GM21423 (cell line): ENCODE results near the gene CYP17A1.
"Not testable (repeated sequence)": the region's sequence is repeated elsewhere in the genome, so short reads cannot be mapped to it uniquely, and the experiment has no call there.

ENCODE experiments used
- ATAC-seq: cut with Tn5 transposase; IDR thresholded peaks from one replicate; pipeline ENCODE4 v1.9.1; 2021; ENCODE audit warnings: mild to moderate bottlenecking, moderate library complexity; ENCODE audit not compliant: unreplicated experiment

The CYP17A1 gene

GRCh38 chr10:102838276-102838927 is 1.2 kb upstream of the CYP17A1 start:
- ATAC-seq, result not testable (repeated sequence)

DNA sequence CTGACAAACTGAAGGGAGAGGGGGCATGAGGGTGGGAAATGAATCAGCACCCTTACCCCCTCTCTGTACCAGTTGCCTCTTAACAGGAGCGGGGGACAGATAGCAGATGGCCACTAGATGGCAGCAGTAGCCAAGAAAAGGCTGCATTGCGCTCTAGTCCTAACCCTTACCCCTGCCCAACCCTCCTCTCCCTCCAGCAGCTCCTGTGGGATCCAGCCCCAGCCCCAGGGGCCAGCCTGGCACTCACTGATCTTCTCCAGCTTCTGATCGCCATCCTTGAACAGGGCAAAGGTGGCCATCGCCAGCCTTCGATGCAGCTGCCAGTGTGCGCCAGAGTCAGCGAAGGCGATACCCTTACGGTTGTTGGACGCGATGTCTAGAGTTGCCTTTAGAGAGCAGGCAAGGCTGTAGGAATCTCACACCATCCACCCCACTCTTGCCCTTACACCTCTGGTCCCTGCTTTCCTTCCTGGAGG is 2.2 kb downstream of the CYP17A1 start:
- no peak for ATAC-seq

DNA sequence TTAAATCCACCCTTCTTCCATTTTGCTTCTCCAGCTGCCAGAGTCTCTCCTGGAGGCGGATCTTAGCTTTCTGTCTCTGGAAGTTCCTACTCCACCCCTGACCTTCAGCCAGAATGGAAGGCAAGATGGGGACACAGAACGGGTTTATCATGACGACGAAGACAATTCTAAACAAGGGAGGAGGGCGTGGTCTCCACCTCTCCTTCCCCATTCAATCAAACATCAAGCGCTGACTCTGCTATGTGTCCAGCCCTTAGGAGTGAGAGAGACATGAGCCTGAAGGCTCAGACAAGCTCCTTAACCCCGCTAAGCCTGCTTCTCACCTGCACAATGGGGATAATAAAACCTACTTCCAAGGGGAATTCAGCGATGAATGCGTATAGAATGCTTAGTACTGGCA is 3.1 kb downstream of the CYP17A1 start:
- ATAC-seq, result no peak

DNA sequence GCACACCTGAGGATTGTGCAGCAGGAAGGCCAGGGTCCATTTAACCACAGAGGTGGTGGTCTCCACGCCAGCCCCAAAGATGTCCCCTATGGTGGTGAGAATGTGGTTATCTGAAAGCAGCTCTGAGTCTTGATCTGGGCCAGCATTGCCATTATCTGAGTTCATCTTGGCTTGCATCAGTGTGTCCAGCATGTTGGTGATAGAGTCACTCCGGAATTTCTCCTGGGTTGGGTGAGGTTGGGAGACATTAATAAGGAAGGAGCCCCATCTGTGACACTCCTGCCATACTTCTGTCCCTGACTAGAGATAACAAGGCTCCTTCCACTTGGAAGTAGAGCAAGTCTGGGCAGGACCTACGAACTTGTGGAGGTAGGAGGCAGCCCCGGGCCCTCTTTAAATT is 4.2 kb downstream of the CYP17A1 start:
- ATAC-seq, result no peak

- ATAC-seq, result no peak
These were observed 5.0 kb downstream of the CYP17A1 start for GRCh38 chr10:102832248-102832647.

DNA sequence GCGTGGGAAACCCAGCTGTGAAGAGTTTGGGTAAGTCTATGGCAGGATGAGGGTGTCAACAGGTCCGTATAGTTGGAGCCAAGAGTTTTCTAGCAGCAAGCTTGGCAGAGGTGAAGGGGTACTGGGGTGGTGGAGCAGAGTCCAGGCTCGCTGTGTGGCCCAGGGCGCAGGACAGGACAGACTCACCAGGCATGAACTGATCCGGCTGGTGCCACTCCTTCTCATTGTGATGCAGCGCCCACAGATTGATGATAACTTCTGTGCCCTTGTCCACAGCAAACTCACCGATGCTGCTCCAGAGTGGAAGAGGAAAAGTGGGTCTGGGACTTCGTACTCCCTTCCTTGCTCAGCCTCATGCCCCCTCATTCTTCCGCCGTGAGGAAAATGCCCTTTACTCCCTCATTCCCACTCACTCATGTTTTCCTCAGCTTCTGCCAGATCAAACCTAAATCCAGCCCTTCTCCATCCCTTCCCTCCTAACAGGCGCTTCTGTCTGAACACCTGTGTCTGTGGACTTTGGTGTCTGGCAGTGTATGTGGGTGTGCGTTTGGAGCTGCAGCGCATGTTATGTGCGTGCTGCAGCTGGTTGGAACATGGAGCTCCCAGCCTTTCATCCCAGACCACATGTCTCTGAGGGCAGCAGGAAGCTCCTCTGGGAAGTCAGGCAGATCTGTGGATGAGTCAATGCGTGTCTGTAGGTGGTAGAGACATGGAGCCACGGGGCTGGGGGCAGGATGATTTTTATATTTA is 5.7 kb downstream of the CYP17A1 start:
- ATAC-seq, result no peak

DNA sequence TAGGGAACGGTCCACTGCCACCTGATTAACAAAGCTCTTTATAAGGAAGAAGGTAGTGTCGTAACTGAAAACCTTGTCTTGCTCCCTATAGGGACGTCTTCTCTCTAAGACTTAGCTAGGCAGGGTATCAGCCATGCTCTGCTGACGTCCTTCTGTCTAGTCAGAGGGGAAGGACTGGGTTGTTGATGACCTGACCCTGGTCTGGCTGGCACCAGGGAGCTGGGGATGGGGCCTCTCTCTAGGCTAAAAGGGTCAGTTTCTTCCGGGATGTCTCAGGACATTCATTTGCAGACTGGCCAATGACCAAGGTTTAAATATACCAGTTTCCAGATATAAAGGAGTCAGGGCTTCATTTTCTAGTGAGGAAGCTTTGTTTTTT is 9.6 kb downstream of the CYP17A1 start:
- ATAC-seq, result no peak

DNA sequence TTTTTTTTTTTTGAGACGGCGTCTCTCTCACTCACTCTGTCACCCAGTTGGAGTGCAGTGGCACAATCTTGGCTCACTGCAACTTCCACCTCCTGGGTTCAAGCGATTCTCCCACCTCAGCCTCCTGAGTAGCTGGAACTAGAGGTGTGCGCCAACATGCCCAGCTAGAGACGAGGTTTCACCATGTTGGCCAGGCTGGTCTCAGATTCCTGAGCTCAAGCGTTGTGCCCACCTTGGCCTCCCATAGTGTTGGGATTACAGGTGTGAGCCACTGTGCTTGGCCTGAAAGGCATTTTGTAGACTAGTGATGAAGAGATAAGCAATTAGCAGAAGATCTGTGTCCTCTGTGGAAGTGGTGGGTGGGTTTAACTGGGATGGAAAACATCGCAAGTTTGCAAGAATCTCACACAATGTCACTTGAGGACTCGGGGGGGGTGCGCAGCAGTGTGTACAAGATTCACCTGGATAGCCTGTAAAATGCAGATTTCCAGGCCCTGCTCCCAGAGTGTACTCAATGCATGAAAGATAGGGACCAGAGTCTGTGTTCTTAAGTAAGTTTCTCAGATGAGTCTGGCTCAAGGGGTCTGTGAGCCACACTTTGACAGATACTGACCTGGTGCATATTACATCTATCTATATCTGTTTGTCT is 10.9 kb downstream of the CYP17A1 start:
- ATAC-seq, result no peak

DNA sequence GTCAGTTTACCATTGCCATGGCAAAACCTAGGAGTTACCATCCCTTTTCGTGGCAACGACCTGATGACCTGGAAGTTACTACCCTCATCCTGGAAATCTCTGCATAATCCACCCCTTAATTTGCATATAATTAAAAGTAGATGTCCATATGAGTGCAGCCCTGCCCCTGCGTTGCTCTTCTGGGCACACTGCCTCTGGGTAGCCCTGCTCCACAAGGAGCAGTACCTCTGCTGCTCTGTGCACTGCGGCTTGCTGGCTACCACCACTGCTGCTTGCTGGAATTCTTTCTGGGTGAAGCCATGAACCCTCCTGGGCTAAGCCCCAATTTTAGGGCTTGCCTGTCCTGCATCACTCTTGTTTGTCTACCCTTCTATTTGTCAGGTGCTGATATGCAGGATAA is 12.5 kb downstream of the CYP17A1 start:
- ATAC-seq, result no peak

DNA sequence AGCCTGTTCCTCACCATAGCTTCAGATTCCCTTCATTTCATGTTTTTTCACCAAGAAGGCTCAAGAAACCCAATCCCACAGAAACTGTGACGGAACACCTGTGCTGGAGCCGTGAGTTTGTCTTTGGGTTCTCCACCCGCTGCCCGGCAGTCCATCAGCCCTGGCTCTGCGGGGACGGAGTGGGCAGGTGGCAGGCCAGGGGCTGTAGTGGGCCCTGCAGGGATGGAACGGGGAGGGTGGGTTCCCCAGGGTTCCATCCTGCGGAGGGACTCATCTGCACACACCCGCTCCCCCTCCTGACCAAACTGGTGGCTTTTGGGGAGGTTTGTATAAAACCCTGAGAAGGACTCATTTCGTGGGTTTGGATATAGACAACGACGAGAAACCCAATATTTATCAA is 15.0 kb downstream of the CYP17A1 start:
- ATAC-seq, result no peak

DNA sequence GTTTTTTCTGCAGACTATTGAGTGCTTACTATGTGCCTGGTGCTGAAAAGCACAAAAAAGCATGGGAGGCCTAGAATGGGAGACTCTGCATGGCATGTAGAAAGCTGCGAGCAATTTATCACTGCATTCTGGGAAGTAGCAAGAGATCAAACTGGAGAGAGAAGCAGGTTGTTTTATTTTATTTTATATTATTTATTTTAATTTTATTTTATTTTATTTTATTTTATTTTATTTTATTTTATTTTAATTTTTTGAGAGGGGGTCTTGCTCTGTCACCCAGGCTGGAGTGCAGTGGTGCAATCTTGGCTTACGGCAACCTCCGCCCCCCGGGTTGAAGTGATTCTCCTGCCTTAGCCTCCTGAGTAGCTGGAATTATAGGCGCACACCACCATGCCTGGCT is 17.2 kb downstream of the CYP17A1 start:
- not testable (repeated sequence) for ATAC-seq

DNA sequence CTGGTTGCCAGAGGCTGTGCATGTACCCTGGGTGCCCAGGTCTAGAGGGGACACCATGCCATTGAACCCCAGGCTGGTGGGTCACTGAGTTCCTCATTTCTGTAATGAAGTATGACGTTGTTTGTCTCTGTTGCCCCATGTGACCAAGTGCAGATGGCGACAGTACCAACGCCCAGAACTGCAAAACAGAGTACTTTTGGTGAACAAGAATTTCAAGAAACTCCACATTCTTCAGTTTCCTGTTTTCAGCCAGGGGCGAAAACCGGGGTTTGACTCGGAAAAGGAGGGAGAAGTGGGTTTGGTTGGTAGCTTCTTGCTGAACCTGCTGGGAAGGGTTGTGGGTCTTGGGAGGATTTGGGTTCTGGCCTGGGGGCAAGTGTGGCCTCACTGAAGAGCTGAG is 18.2 kb downstream of the CYP17A1 start:
- no peak for ATAC-seq

GRCh38 chr10:102817175-102817574 is 20.0 kb downstream of the CYP17A1 start:
- no peak for ATAC-seq

- no peak for ATAC-seq
These were observed 21.2 kb downstream of the CYP17A1 start for GRCh38 chr10:102815790-102816549.

GRCh38 chr10:102814873-102815661 is 22.1 kb downstream of the CYP17A1 start:
- ATAC-seq, result no peak

GRCh38 chr10:102814453-102814871 is 22.8 kb downstream of the CYP17A1 start:
- ATAC-seq, result no peak

DNA sequence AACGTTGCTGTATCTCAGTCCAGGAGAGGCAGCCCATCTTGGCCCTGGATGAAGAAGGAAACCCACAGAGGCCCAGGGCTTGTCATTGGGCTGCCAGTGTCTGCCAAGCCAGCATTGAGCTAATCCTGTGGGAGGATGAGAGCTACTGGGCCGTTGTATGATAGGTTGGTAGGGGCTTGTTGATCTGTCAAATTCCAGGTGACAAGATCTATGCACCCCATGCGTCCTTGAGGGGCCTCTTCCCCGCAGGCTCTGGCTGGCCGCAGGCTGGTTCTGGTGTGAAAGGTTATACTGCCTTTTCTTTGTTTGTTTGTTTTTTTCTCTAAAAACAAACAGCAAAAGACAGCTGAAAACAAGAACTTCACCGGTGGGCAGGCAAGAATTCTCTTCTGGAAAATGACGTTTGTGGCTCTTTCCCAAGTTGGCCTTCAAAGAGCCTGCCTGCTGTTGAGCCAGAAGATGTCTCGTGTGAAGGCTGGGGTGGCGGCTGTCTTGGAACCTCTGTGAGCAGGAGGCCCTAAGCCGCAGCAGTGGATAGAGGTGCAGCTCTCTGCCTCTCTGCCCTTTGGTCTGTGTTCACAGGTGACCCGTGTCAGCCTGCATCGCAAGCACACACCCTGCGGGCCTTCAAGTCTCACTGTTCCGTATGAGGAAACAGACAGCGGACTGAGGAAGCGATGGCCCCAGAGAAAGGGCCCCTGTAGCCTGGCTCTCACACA is 23.3 kb downstream of the CYP17A1 start:
- ATAC-seq, result no peak

GRCh38 chr10:102813017-102813541 is 24.1 kb downstream of the CYP17A1 start:
- no peak for ATAC-seq

DNA sequence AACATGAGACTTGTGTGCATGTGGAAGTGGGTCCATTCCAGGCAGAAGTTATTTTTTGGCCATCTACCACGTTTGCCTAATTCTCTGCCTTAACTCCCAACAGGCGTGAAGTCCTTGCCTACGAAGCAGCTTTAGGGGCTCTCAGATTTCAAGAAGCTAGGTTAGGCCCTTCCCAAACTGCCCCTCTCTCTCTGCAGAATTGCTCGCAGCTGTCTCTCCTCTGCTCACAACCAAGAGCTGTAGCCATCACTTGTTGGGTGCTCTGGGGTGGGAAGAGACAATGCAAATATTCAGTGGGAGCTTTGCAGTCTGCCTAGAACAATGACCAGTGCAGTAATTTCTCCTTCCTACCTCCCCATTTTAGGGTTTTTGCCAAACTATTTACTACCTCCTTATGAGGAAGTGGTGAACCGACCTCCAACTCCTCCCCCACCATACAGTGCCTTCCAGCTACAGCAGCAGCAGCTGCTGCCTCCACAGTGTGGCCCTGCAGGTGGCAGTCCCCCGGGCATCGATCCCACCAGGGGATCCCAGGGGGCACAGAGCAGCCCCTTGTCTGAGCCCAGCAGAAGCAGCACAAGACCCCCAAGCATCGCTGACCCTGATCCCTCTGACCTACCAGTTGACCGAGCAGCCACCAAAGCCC is 24.9 kb downstream of the CYP17A1 start:
- ATAC-seq, result no peak
